Right lung (tissue), 5 donors: Measurements from ENCODE around the gene CEP250. TPM values are rescaled to one million over a fixed set of nuclear protein-coding genes. Genes with fewer than 3 reads are reported as not detected.
"Not testable (repeated sequence)": the region's sequence is repeated elsewhere in the genome, so short reads cannot be mapped to it uniquely, and the experiment has no call there.

Experiments
- DNase-seq, 2 donors: peaks; one replicate each; pipeline ENCODE4 v3.0.0-alpha.2; 2013
- polyA plus RNA-seq, 5 donors: library from polyadenylated mRNA; unstranded; fragments of 120-200 nt; gene quantifications; one replicate each; pipeline versions ENCODE4 v1.2.1 to v1.2.3, GENCODE V29; 2013; ENCODE audit warnings: inconsistent platforms in 1 of 5, low replicate concordance in 1 of 5; ENCODE audit not compliant: insufficient read length in 5 of 5, insufficient read depth in 1 of 5

CEP250 gene
- polyA plus RNA-seq, 5 donors: 49.0 to 68.7 (median 63.3) TPM

GRCh38 chr20:35497320-35497719, 41.9 kb downstream of the CEP250 start:
- no peak for DNase-seq

- no peak for DNase-seq
Measured at GRCh38 chr20:35497780-35498189, 42.4 kb downstream of the CEP250 start.

DNA sequence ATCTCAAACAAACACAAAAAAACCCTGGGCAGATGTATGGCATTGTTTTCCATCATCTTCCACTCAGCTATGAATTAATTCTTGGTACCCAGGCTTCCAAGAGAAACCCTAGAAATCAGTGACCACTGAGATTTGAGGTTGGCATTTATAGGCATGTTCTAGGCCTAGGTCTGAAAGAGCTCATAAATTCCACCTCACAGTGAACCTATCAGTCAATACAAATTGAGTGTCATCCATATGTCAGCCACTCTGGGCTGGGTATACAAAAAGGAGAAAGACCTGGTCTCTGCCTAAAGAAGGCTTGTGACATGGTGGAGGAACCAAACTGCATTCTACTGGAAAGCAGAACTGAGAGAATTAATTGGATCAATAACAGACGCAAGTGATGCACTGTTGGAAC, 43.9 kb downstream of the CEP250 start:
- DNase-seq: no peak

GRCh38 chr20:35502352-35502751, 47.0 kb downstream of the CEP250 start:
- DNase-seq: no peak

DNA sequence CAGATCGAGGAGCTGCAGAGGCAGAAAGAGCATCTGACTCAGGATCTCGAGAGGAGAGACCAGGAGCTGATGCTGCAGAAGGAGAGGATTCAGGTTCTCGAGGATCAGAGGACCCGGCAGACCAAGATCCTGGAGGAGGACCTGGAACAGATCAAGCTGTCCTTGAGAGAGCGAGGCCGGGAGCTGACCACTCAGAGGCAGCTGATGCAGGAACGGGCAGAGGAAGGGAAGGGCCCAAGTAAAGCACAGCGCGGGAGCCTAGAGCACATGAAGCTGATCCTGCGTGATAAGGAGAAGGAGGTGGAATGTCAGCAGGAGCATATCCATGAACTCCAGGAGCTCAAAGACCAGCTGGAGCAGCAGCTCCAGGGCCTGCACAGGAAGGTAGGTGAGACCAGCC, 47.9 kb downstream of the CEP250 start:
- DNase-seq: no peak

- DNase-seq: no peak
Measured at GRCh38 chr20:35503841-35504561, 48.6 kb downstream of the CEP250 start.

GRCh38 chr20:35504751-35505150, 49.4 kb downstream of the CEP250 start:
- no peak for DNase-seq

GRCh38 chr20:35506179-35506578, 50.8 kb downstream of the CEP250 start:
- DNase-seq: no peak

DNA sequence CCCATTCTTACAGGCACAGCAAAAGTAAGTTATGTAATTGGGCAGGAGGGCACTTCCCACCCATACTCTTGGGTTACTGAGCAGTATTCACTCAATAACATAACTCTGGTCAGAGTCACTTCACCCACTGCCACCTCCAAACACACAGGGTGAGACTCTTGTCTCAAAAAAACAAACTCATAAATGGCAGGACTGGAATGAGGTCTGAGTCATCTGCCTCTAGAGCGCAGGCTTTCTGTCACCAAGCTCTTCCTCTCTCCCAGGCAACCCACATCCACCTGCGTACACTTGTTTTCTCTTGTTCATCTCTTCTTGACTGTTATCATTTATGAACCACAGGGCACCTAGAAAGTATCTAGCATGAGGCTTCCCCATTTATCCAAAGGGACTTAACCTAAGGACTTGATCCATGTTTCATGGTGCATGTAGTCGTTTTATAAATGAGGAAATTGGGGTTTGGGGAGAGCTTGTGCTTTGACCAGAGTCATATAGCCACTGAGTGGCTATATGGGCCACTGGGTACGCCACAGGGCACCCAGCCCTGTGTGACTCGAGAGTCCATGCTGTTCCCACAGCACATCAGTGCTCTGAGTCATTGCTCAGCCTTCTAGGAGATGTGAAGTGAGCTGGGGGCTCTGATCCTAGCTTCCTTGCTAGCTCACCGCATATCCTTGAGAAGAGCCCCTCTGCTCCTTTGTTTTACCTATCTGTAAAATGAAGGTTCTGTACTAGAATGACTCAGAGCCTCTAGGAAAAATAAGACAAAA, 51.7 kb downstream of the CEP250 start:
- DNase-seq: no peak

GRCh38 chr20:35508493-35509218, 53.3 kb downstream of the CEP250 start:
- no peak for DNase-seq

GRCh38 chr20:35510951-35511735, 55.7 kb downstream of the CEP250 start:
- no peak for DNase-seq

- peak; percentile 21 to 30 for DNase-seq
Measured at GRCh38 chr20:35511814-35512420, 56.5 kb downstream of the CEP250 start.

DNA sequence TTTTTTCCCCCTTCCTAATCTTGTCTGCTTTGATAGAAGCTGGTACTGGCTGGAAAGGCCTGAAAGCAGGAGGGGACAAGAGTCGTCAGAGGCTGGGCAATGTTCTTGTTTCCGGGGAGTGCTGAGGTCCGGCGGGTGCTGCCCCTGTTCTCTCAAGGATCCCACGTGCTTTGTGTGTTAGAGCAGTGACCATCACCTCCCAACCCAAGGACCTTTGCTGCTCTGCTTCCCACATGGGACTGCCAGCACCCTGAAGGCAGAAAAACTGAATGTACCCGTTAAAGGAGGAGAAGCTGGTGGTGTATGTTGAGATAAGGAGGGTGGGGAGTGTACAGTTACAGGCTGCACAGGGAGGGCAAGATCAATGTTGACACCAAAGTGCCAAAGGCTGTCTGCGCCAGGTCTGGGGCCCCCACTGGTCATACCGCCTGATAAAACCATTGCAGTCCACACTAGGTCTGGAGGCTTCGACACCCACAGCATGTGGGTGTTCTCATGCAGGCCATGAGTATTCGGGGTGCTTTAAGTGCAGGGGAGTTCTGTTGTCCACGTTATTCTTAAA, 59.1 kb downstream of the CEP250 start:
- no peak for DNase-seq

GRCh38 chr20:35515341-35515740, 59.9 kb downstream of the CEP250 start:
- DNase-seq: no peak

GRCh38 chr20:35515949-35516645, 60.7 kb downstream of the CEP250 start:
- DNase-seq: no peak

DNA sequence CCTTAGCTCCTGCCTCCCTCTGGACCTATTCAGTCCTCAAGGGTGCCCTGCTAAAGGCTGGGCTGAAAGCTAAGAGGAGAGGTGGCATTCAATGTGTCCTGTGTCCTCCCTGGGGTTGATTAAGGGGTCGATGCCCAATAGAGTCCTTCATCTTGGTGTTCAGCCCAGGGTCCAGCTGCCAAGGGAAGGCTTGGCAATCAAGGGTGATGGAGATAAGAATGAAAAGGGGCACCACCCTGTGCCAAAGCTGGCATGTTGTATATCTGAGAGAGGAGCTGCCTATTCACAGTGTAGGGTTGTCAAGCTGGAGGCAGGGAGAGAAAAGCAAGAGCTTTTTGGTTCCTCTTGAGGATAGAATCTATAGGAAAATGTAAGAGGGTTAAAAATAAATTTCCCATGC, 61.7 kb downstream of the CEP250 start:
- no peak for DNase-seq

GRCh38 chr20:35517767-35518166, 62.4 kb downstream of the CEP250 start:
- DNase-seq: not testable (repeated sequence)

DNA sequence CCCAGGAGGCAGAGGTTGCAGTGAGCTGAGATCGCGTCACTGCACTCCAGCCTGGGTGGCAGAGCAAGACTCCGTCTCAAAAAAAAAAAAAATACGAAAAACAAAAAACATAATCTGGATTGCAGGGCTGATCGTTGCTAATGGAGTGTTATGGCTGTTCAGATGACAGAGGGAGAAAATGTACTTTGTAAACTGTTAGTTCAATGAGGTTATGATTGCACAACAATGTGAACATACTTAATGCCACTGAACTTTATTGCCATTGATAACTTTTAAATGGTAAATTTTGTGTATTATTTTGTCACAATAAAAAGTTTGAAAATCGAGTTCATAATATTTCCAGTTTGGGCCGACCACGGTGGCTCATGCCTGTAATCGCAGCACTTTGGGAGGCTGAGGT, 63.6 kb downstream of the CEP250 start:
- DNase-seq: peak; percentile 27 to 40

DNA sequence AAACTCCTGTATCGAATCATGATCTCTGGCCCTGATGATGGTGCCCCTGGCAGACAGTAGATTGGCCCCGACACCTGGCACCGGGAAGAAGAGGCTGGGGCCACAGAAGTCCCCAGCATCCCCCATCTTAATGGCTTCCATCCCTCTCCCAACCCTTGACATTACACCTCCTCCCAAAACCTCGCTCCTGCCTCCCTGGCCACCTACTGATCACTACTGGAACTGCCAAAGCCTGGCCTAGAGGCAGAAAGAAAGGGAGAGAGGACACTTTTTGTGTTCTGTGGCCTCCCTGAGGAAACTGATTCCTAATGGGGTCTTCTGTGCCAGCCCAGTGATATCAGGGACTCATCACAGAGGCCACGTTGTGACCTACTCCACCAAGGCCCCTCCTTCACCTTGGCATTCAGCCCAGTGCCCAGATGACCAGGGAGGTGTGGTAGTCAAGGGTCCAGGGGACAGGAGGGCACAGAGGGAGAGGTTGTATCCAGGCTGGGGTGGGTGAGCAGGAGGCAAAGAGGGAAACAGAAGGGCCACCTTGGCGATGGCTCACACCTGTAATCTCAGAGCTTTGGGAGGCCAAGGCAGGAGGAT, 68.0 kb downstream of the CEP250 start:
- DNase-seq: no peak

GRCh38 chr20:35525639-35526038, 70.2 kb downstream of the CEP250 start:
- DNase-seq: no peak
